SU-DHL-6 (cell line): ENCODE data around the gene PBXIP1.

Experiments used
- H2AFZ ChIP-seq: fragments of 200-600 bp; sonication (generic); 2 replicates; pipeline ENCODE4 v1.6.1; 2014; ENCODE audit warnings: low read depth, mild to moderate bottlenecking, moderate library complexity, mixed read lengths, antibody characterized with exemption, low read length; ENCODE audit not compliant: severe bottlenecking
- H3F3A ChIP-seq: fragments of 200-600 bp; shearing (Covaris generic); 2 replicates; pipeline ENCODE4 v1.6.0; 2016; ENCODE audit warnings: antibody characterized with exemption, mild to moderate bottlenecking; ENCODE audit not compliant: insufficient read depth
- H3K27ac ChIP-seq: fragments of 200-600 bp; sonication (generic); 2 replicates; pipeline ENCODE4 v1.5.1; 2016; ENCODE audit warnings: low read depth, mild to moderate bottlenecking, low read length, moderate library complexity, mixed read lengths
- H3K27me3 ChIP-seq: fragments of 200-600 bp; sonication (generic), shearing (Covaris generic); 2 replicates; pipeline ENCODE4 v1.6.0; 2014; ENCODE audit warnings: mild to moderate bottlenecking, low read length
- H3K36me3 ChIP-seq: fragments of 200-600 bp; sonication (generic); 2 replicates; pipeline ENCODE4 v1.6.1; 2014; ENCODE audit warnings: mild to moderate bottlenecking, low read length, mixed read lengths
- H3K4me2 ChIP-seq: fragments of 300-600, 200-600 bp; shearing (Covaris generic), sonication (generic); 2 replicates; pipeline ENCODE4 v1.6.0; 2014; ENCODE audit warnings: low read length, low read depth, mild to moderate bottlenecking; ENCODE audit not compliant: poor library complexity, severe bottlenecking
- H3K4me3 ChIP-seq: fragments of 200-600 bp; sonication (generic); 2 replicates; pipeline ENCODE4 v1.5.1; 2014; ENCODE audit warnings: antibody characterized with exemption, low read length, mild to moderate bottlenecking, mixed read lengths; ENCODE audit not compliant: insufficient read depth, poor library complexity, severe bottlenecking
- H3K79me2 ChIP-seq: fragments of 200-600 bp; sonication (generic); 2 replicates; pipeline ENCODE4 v1.6.1; 2014; ENCODE audit warnings: mild to moderate bottlenecking, low read length, moderate library complexity; ENCODE audit not compliant: insufficient read depth
- H3K9ac ChIP-seq: fragments of 200-600 bp; sonication (generic); 2 replicates; pipeline ENCODE4 v1.7.0; 2014; ENCODE audit warnings: mild to moderate bottlenecking, low read length
- H3K9me2 ChIP-seq: fragments of 200-600 bp; sonication (generic); replicated peaks from 2 replicates; pipeline ENCODE4 v1.6.1; 2014; ENCODE audit warnings: low read length; ENCODE audit not compliant: insufficient read depth
- H3K9me3 ChIP-seq: fragments of 200-600 bp; sonication (generic); 2 replicates; pipeline ENCODE4 v1.6.1; 2014; ENCODE audit warnings: low read length, mixed read lengths; ENCODE audit not compliant: insufficient read depth
- H4K20me1 ChIP-seq: fragments of 200-600 bp; sonication (generic); 2 replicates; pipeline ENCODE4 v1.6.1; 2014; ENCODE audit warnings: low read depth, mild to moderate bottlenecking, antibody characterized with exemption, low read length, moderate library complexity, mixed read lengths
- EZH2phosphoT487 ChIP-seq: fragments of 200-600 bp; sonication (generic), shearing (Covaris generic); conservative IDR thresholded peaks from 2 replicates; pipeline ENCODE4 v1.6.1; 2018; ENCODE audit warnings: mild to moderate bottlenecking, antibody characterized with exemption, low read length, moderate library complexity, mixed read lengths
- TF ChIP-seq, protein P1 (sequence below): fragments of 200-600 bp; sonication (generic); IDR thresholded peaks from one replicate; pipeline ENCODE4 v1.5.1; 2017; ENCODE audit warnings: antibody characterized with exemption, mild to moderate bottlenecking, low read length, moderate library complexity; ENCODE audit not compliant: insufficient read depth, poor library complexity, severe bottlenecking

The PBXIP1 gene

DNA sequence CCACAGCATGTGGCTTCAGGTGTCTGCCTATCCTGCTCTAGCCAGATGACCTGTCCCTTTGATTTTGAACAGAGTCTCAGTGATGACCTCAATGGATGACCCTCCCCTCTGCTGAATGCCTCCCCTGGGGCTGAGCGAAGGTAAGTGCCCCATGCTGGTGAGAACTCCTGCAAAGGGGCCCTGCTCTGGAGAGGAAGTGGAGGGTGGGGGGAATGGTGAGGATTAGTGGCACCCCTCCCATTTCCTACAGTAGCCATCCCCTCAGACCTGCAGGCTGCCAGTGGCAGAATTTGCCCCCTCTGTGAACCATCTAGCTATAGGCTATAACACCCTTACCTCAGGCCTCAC is 15.7 kb downstream of the PBXIP1 start:
- TF ChIP-seq EZH2phosphoT487: no peak
- TF ChIP-seq, protein P1, sequence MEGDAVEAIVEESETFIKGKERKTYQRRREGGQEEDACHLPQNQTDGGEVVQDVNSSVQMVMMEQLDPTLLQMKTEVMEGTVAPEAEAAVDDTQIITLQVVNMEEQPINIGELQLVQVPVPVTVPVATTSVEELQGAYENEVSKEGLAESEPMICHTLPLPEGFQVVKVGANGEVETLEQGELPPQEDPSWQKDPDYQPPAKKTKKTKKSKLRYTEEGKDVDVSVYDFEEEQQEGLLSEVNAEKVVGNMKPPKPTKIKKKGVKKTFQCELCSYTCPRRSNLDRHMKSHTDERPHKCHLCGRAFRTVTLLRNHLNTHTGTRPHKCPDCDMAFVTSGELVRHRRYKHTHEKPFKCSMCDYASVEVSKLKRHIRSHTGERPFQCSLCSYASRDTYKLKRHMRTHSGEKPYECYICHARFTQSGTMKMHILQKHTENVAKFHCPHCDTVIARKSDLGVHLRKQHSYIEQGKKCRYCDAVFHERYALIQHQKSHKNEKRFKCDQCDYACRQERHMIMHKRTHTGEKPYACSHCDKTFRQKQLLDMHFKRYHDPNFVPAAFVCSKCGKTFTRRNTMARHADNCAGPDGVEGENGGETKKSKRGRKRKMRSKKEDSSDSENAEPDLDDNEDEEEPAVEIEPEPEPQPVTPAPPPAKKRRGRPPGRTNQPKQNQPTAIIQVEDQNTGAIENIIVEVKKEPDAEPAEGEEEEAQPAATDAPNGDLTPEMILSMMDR: no peak
- no peak overlapping the region for H3K9ac ChIP-seq
- H3F3A ChIP-seq: peaks cover 15% of the 10 kb centered on the region

DNA sequence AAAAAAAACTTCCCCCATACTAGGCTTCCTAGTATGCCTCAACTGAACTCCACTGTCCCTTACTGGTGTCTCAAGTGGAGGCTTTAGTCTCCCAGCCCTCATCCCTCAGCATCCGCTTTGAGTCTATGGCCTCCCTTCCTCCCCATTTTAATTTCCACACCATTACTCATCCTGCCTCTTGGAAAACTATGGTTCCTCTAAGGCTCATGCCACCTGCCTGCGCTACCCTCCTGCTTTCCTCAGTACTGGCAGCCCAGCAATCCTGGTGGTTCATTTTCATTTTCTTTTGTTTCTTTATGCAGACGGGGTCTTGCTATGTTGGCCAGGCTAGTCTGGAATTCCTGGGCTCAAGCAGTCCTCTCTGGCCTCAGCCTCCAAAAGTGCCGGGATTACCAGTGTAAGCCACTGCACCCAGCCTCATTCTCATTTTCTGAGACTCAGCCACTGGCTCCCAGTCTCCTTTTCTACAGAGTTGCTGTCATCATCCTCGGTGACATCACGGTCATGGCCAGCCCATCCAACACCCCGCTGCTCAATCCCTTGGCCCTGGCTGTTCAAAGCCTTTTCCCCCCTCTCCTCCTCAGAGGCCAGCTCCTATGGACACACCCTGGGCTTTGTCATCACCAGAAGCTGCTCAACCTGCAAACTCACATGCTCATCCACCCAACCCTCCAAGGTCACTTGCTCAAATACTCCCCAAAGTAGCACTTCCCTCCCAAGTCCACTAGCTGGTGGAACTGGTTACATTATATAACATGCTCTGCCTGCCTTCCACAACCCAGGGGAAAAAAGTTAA is 17.1 kb downstream of the PBXIP1 start:
- peaks cover 15% of the 10 kb centered on the region for H3F3A ChIP-seq
- peaks cover 13% of the 10 kb centered on the region for H3K79me2 ChIP-seq
- H3K27ac ChIP-seq: peak overlapping the region; percentile 88; the same call in 1 of the 2 replicates

More for the DNA sequence above, 15.7 kb downstream of the PBXIP1 start:
- Histone ChIP-seq H2AFZ (no peak overlapping the region), H3K27me3 (no peaks in the 10 kb centered on the region), H3K4me2 (peak overlapping the region; percentile 60), H4K20me1 (no peaks in the 10 kb centered on the region), H3K9me2 (no peaks in the 10 kb centered on the region), H3K27ac (peak overlapping the region; percentile 88; the same call in 1 of the 2 replicates), H3K79me2 (peaks cover 12% of the 10 kb centered on the region), H3K36me3 (no peaks in the 10 kb centered on the region), H3K4me3 (no peak overlapping the region), H3K9me3 (no peaks in the 10 kb centered on the region)

DNA sequence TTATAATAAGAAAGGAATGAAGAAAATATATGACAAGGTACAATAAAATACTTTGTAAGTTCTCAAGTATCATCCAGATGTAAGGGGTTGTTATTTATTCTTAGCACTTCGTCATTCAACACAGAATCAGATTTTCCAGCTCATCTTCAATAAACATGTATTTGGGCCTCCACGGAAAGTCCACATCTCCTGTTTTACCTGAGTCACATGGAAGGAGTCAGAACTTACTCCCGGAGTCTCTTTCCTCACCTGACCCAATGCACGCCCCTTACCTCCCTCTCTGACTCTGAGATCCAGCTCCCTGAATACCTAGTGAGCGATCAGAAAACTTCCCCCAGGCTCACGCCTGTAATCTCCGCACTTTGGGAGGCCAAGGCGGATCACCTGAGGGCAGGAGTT is 17.9 kb downstream of the PBXIP1 start:
- Histone ChIP-seq H3K4me2 (peak overlapping the region; percentile 73), H3K9me2 (no peaks in the 10 kb centered on the region), H3F3A (peaks cover 15% of the 10 kb centered on the region), H2AFZ (no peak overlapping the region), H3K27ac (peak overlapping the region; percentile 88), H3K9ac (peak overlapping the region; percentile 88), H3K9me3 (no peaks in the 10 kb centered on the region), H4K20me1 (no peaks in the 10 kb centered on the region), H3K4me3 (peak overlapping the region; percentile 79), H3K36me3 (no peaks in the 10 kb centered on the region), H3K27me3 (no peaks in the 10 kb centered on the region), H3K79me2 (peaks cover 13% of the 10 kb centered on the region)
- TF ChIP-seq, protein P1: no peak
- no peak for TF ChIP-seq EZH2phosphoT487

More for the DNA sequence above, 17.1 kb downstream of the PBXIP1 start:
- Histone ChIP-seq H2AFZ (no peak overlapping the region), H3K9me3 (no peaks in the 10 kb centered on the region), H3K4me2 (peak overlapping the region; percentile 73), H3K9me2 (no peaks in the 10 kb centered on the region), H3K4me3 (no peak overlapping the region), H3K27me3 (no peaks in the 10 kb centered on the region), H3K9ac (0 out of 2 replicates have a peak overlapping the region, but pooled peaks have one; percentile 88), H3K36me3 (no peaks in the 10 kb centered on the region), H4K20me1 (no peaks in the 10 kb centered on the region)
- TF ChIP-seq EZH2phosphoT487: no peak
- TF ChIP-seq, protein P1: no peak
